B cell (primary cell): ENCODE measurements around the gene TSFM. TPM values are rescaled to one million over a fixed set of nuclear protein-coding genes. Genes with fewer than 3 reads are reported as not detected.

Experiments used
- ATAC-seq: fragments of 200-7000 bp; cut with Tn5 transposase; one replicate; pipeline ENCODE4 v1.10.0; 2021; ENCODE audit warnings: low read depth, mild to moderate bottlenecking, moderate number of reproducible peaks, moderate library complexity
- CTCF ChIA-PET: fragments of 350-600 bp; sonication (Branson Sonifier 250); formaldehyde crosslinking; loops from one replicate; lab custom pipeline; 2021; ENCODE audit warnings: antibody characterized with exemption, inconsistent platforms; lab: Charles Lee
- POLR2A ChIA-PET: fragments of 350-600 bp; sonication (Branson Sonifier 250); formaldehyde crosslinking; loops from one replicate; lab custom pipeline; 2021; ENCODE audit warnings: antibody characterized with exemption; lab: Charles Lee
- DNase-seq: peaks from one replicate; pipeline ENCODE4 v3.0.0; 2013
- H2AFZ ChIP-seq: 2 replicates; pipeline ENCODE4 v1.6.1; 2012; ENCODE audit warnings: mild to moderate bottlenecking, low read depth, low read length; ENCODE audit not compliant: insufficient read depth, poor library complexity, severe bottlenecking
- H3K27ac ChIP-seq, 2 donors: 1 replicate in 1 of 2; 2 replicates in 1 of 2; pipeline ENCODE4 v1.5.1; 2012 to 2013; ENCODE audit warnings: low read length in 2 of 2, mild to moderate bottlenecking in 2 of 2, moderate library complexity in 1 of 2
- H3K27me3 ChIP-seq, 4 experiments: fragments of 200-600 bp in 1 of 4; sonication (generic) in 1 of 4; replicated peaks in 1 of 4; 1 replicate in 2 of 4; 2 replicates in 2 of 4; pipeline versions ENCODE4 v1.6.1 to v1.7.0; 2013 to 2016; ENCODE audit warnings: low read length in 3 of 4, mild to moderate bottlenecking in 2 of 4, mixed read lengths in 1 of 4, moderate library complexity in 1 of 4; ENCODE audit not compliant: insufficient read depth in 4 of 4, control insufficient read depth in 3 of 4; ENCODE audit errors: control extremely low read depth in 1 of 4
- H3K36me3 ChIP-seq, 2 experiments: replicated peaks in 1 of 2; 1 replicate in 1 of 2; 2 replicates in 1 of 2; pipeline versions ENCODE4 v1.6.1 to v1.7.1; 2013; ENCODE audit warnings: low read length in 1 of 2; ENCODE audit not compliant: insufficient read depth in 2 of 2, control insufficient read depth in 1 of 2; ENCODE audit errors: control extremely low read depth in 1 of 2, extremely low read depth in 1 of 2
- H3K4me1 ChIP-seq, 2 donors: fragments of 200-600 bp in 1 of 2; sonication (generic) in 1 of 2; 1 replicate in 1 of 2; 2 replicates in 1 of 2; pipeline versions ENCODE4 v1.5.1 to v1.6.1; 2013 to 2017; ENCODE audit warnings: low read length in 2 of 2; ENCODE audit not compliant: control insufficient read depth in 2 of 2, insufficient read depth in 2 of 2
- H3K4me2 ChIP-seq: replicated peaks from 2 replicates; pipeline ENCODE3; 2012; ENCODE audit warnings: mild to moderate bottlenecking, low read depth, low read length; ENCODE audit not compliant: poor library complexity, severe bottlenecking
- H3K4me3 ChIP-seq, 5 experiments: fragments of 200-600 bp in 1 of 5; sonication (generic) in 1 of 5; 1 replicate in 3 of 5; 2 replicates in 2 of 5; pipeline versions ENCODE4 v1.5.1 to v1.7.0; 2011 to 2016; ENCODE audit warnings: low read length in 4 of 5, mild to moderate bottlenecking in 4 of 5, low read depth in 2 of 5, control low read depth in 1 of 5, moderate library complexity in 1 of 5; ENCODE audit not compliant: insufficient read depth in 1 of 5; ENCODE audit errors: control extremely low read depth in 1 of 5, extremely low read depth in 1 of 5
- H3K79me2 ChIP-seq: fragments of 200-600 bp; sonication (generic); one replicate; pipeline ENCODE4 v1.6.0; 2016; ENCODE audit warnings: low read length; ENCODE audit not compliant: control insufficient read depth, insufficient read depth
- H3K9ac ChIP-seq: fragments of 200-600 bp; sonication (generic); 2 replicates; pipeline ENCODE4 v1.6.1; 2017; ENCODE audit warnings: mild to moderate bottlenecking, low read length, moderate library complexity
- H3K9me3 ChIP-seq, 3 donors: one replicate each; pipeline versions ENCODE4 v1.6.1 to v1.7.1; 2013; ENCODE audit warnings: low read length in 2 of 3; ENCODE audit not compliant: control insufficient read depth in 2 of 3, insufficient read depth in 1 of 3; ENCODE audit errors: control extremely low read depth in 1 of 3
- H4K20me1 ChIP-seq: 2 replicates; pipeline ENCODE4 v1.6.0; 2012; ENCODE audit warnings: mild to moderate bottlenecking, low read length; ENCODE audit not compliant: insufficient read depth, control insufficient read depth, poor library complexity, severe bottlenecking
- H3K27ac Mint-ChIP-seq: one replicate; pipeline ENCODE4 v1.8.0; 2021; ENCODE audit warnings: mixed read lengths
- H3K27me3 Mint-ChIP-seq: one replicate; pipeline ENCODE4 v1.8.0; 2021; ENCODE audit warnings: mixed read lengths
- H3K4me1 Mint-ChIP-seq: one replicate; pipeline ENCODE4 v1.8.0; 2021; ENCODE audit warnings: mixed read lengths
- H3K4me3 Mint-ChIP-seq: one replicate; pipeline ENCODE4 v1.8.0; 2021; ENCODE audit warnings: mixed read lengths
- H3K9me3 Mint-ChIP-seq: one replicate; pipeline ENCODE4 v1.8.0; 2022; ENCODE audit warnings: mixed read lengths; ENCODE audit not compliant: insufficient read depth
- CTCF ChIP-seq: fragments of 200-600 bp; IDR thresholded peaks from one replicate; pipeline ENCODE4 v1.8.0; 2022; ENCODE audit warnings: antibody characterized with exemption, mild to moderate bottlenecking
- EZH2 ChIP-seq: IDR thresholded peaks from 2 replicates; pipeline ENCODE4 v1.6.1; 2012; ENCODE audit warnings: borderline replicate concordance, low read depth, mild to moderate bottlenecking, moderate library complexity, low read length; ENCODE audit not compliant: insufficient read depth, poor library complexity, severe bottlenecking
- WGBS: methylation state at CpG from one replicate; pipeline ENCODE4 v1.1.5; 2013; ENCODE audit warnings: missing lambda C conversion rate; ENCODE audit not compliant: insufficient coverage; 5-methylcytosine and 5-hydroxymethylcytosine counted together
- intact Hi-C: fragments of 100-400 bp; cut with micrococcal nuclease; formaldehyde crosslinking; loops from one replicate; pipeline ENCODE4 v1.10.0; 2022
- polyA plus RNA-seq: library from polyadenylated mRNA; depleted of rRNA; stranded (reverse); fragments of >200 nt; gene quantifications from 2 replicates; pipeline ENCODE4 v1.2.3, GENCODE V29; 2012
- total RNA-seq, 2 donors: library from RNA; stranded (reverse); fragments of 120-200 nt in 1 of 2; gene quantifications; 1 replicate in 1 of 2; 2 replicates in 1 of 2; pipeline versions ENCODE4 v1.2.3 to v1.2.4, GENCODE V29; 2013 to 2022

The TSFM gene
- total and polyA plus RNA-seq, 2 donors (not counting 1 experiment from before 2014, with no cell fraction given) = 5.6 to 20.9 TPM

GRCh38 chr12:57813971-57814772, 31.6 kb downstream of the TSFM start:
- Histone ChIP-seq H3K4me1 (no peaks in the 10 kb centered on the region), H2AFZ (no peak overlapping the region), H3K27me3 (no peaks in the 10 kb centered on the region), H3K9me3 (no peaks in the 10 kb centered on the region), H3K27ac (no peak overlapping the region), H3K79me2 (no peaks in the 10 kb centered on the region), H3K4me3 (no peak overlapping the region), H3K4me2 (no peak overlapping the region), H3K9ac (no peak overlapping the region), H4K20me1 (no peaks in the 10 kb centered on the region), H3K36me3 (peaks cover 0 to 9% of the 10 kb centered on the region in 2 experiments)
- H3K27ac Mint-ChIP-seq = peak overlapping the region; percentile 20
- H3K4me1 Mint-ChIP-seq = no peaks in the 10 kb centered on the region
- DNase-seq = no peak
- H3K27me3 Mint-ChIP-seq = no peaks in the 10 kb centered on the region
- POLR2A ChIA-PET = no interaction called here
- 97% methylated on average over 9 of the region's 17 CpGs for WGBS
- H3K9me3 Mint-ChIP-seq = no peaks in the 10 kb centered on the region
- TF ChIP-seq CTCF (no peak), EZH2 (no peak)
- intact Hi-C loops = no loop called here
- CTCF ChIA-PET = interaction anchor here (1.2 to 2.8 kb wide), 2 partner anchors 11 to 91 kb away, joined by 3 to 11 read pairs; no protein-coding TSS in a partner anchor
- H3K4me3 Mint-ChIP-seq = no peak overlapping the region
- no peak for ATAC-seq

- H3K27me3 ChIP-seq = no peaks in the 10 kb centered on the region
- no peaks in the 10 kb centered on the region for H3K79me2 ChIP-seq
- ATAC-seq = no peak
- no peak overlapping the region for H3K4me3 ChIP-seq
- H3K4me2 ChIP-seq = no peak overlapping the region
- DNase-seq = no peak
- no peak overlapping the region for H3K9ac ChIP-seq
- H3K4me1 ChIP-seq = no peaks in the 10 kb centered on the region
- no peak overlapping the region for H2AFZ ChIP-seq
- H3K27ac ChIP-seq = no peak overlapping the region
- no peak overlapping the region for H3K27ac Mint-ChIP-seq
- ChIA-PET CTCF (no interaction called here), POLR2A (no interaction called here)
- H3K9me3 ChIP-seq = no peaks in the 10 kb centered on the region
- no peak overlapping the region for H3K4me3 Mint-ChIP-seq
- 89% methylated on average over 9 of the region's 13 CpGs for WGBS
- no peaks in the 10 kb centered on the region for H3K9me3 Mint-ChIP-seq
- no peaks in the 10 kb centered on the region for H3K4me1 Mint-ChIP-seq
- no peaks in the 10 kb centered on the region for H3K27me3 Mint-ChIP-seq
- H3K36me3 ChIP-seq = peaks cover 0 to 5% of the 10 kb centered on the region in 2 experiments
- intact Hi-C loops = no loop called here
- TF ChIP-seq CTCF (no peak), EZH2 (no peak)
- H4K20me1 ChIP-seq = no peaks in the 10 kb centered on the region
These were observed 32.8 kb downstream of the TSFM start for GRCh38 chr12:57815177-57816000.
